Erythroblast (primary cell): ENCODE measurements around the gene CUTC.

Experiments
- GATA1 ChIP-seq: IDR thresholded peaks from 2 replicates; pipeline ENCODE4 v1.6.1; 2011; ENCODE audit warnings: low read depth, mild to moderate bottlenecking, control low read depth, low read length, moderate library complexity
- POLR2A ChIP-seq: IDR thresholded peaks from 2 replicates; pipeline ENCODE4 v1.6.1; 2011; ENCODE audit warnings: mild to moderate bottlenecking, low read length

GRCh38 chr10:99731306-99732032, 565 bp upstream of the CUTC start:
- TF ChIP-seq POLR2A = no peak
- TF ChIP-seq GATA1 = no peak
